ENCODE results near the gene AKR1C4.

The AKR1C4 gene

DNA sequence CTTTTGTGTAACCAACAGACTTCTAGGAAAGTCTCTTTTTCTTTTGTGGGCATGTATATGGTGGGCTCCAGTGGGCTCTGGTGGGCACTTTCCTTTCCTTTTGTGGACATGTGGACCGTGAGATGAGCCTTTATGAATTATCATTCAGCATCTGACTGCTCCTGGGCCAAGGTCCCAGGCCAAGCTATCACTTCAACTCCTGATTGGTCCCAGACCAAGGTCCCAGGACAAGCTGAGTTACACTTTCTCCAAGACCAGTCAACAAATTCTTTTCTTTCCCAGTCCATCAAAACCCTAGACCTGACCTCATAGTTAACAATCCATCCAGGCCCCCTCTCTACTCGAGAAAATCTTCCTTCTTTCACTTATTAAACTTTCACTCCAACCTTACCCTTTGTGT is 12.7 kb upstream of the AKR1C4 start:
- Histone ChIP-seq H3K4me2 (ENCODE audit: insufficient read depth, low read length) (no peak overlapping the region), H3K4me1 (ENCODE audit: insufficient read depth, low read length) (no peaks in the 10 kb centered on the region), H3K27me3 (ENCODE audit: insufficient read depth, low read length, poor library complexity) (no peaks in the 10 kb centered on the region), H3K79me2 (ENCODE audit: insufficient read depth, low read length) (no peaks in the 10 kb centered on the region), H4K20me1 (ENCODE audit: insufficient read depth, low read length) (no peaks in the 10 kb centered on the region), H3K9ac (ENCODE audit: low read depth, low read length) (no peak overlapping the region), H3K9me3 (ENCODE audit: insufficient read depth, low read length, severe bottlenecking) (peaks cover 7% of the 10 kb centered on the region), H3K27ac (ENCODE audit: low read length) (no peak overlapping the region), H2AFZ (ENCODE audit: low read depth, low read length) (no peak overlapping the region), H3K4me3 (ENCODE audit: low read depth in 1 of 2, low read length in 2 of 2) (no peak overlapping the region), H3K36me3 (ENCODE audit: insufficient read depth, low read length) (no peaks in the 10 kb centered on the region)
- no peak for TF ChIP-seq EZH2 (IDR thresholded peaks at IDR 0.05; ENCODE audit: borderline replicate concordance, low read depth, low read length, severe bottlenecking)
- TF ChIP-seq, protein P1, sequence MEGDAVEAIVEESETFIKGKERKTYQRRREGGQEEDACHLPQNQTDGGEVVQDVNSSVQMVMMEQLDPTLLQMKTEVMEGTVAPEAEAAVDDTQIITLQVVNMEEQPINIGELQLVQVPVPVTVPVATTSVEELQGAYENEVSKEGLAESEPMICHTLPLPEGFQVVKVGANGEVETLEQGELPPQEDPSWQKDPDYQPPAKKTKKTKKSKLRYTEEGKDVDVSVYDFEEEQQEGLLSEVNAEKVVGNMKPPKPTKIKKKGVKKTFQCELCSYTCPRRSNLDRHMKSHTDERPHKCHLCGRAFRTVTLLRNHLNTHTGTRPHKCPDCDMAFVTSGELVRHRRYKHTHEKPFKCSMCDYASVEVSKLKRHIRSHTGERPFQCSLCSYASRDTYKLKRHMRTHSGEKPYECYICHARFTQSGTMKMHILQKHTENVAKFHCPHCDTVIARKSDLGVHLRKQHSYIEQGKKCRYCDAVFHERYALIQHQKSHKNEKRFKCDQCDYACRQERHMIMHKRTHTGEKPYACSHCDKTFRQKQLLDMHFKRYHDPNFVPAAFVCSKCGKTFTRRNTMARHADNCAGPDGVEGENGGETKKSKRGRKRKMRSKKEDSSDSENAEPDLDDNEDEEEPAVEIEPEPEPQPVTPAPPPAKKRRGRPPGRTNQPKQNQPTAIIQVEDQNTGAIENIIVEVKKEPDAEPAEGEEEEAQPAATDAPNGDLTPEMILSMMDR (IDR thresholded peaks at IDR 0.05; ENCODE audit: borderline replicate concordance, extremely low read depth, low read length, poor library complexity, severe bottlenecking), result no peak
- DNase-seq (no peak), ATAC-seq (ENCODE audit: insufficient read depth, low read depth) (no peak)

GRCh38 chr10:5184987-5185775 is 11.5 kb upstream of the AKR1C4 start, which contains the start of gene AKR1C8:
Gene AKR1C8, minus strand, starts transcription at chr10:5185150. Its CDS starts 46 bp downstream, at chr10:5185104.
- H2AFZ ChIP-seq (ENCODE audit: low read depth, low read length), result no peak within 1 kb of the TSS
- no peak for DNase-seq

DNA sequence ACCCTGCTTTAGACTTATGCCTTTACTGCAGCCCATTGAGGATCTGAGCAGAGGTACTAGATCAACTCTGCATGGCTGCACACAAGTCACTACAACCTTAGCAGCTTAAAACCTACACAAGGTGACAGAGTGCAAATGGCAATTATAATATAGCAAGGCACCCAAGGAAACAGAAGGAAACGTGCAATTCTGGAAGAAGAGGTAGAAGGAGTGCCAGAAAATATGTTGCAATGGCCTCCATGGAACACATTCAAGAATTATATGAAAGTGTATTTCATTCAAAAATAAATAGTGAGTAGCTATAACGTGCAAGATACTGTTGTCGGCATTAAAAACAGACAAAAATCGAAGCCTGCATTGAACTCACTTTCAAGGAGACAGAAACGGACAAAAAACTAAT is 8.8 kb upstream of the AKR1C4 start:
- H3K4me1 ChIP-seq (ENCODE audit: insufficient read depth, low read length), result no peaks in the 10 kb centered on the region
- no peaks in the 10 kb centered on the region for H3K9me3 ChIP-seq (ENCODE audit: insufficient read depth, low read length, severe bottlenecking)
- H3K36me3 ChIP-seq (ENCODE audit: insufficient read depth, low read length), result no peaks in the 10 kb centered on the region
- TF ChIP-seq EZH2 (IDR thresholded peaks at IDR 0.05; ENCODE audit: borderline replicate concordance, low read depth, low read length, severe bottlenecking), result no peak
- TF ChIP-seq, protein P1 (IDR thresholded peaks at IDR 0.05; ENCODE audit: borderline replicate concordance, extremely low read depth, low read length, poor library complexity, severe bottlenecking), result no peak
- H4K20me1 ChIP-seq (ENCODE audit: insufficient read depth, low read length), result no peaks in the 10 kb centered on the region
- no peak overlapping the region for H2AFZ ChIP-seq (ENCODE audit: low read depth, low read length)
- H3K79me2 ChIP-seq (ENCODE audit: insufficient read depth, low read length), result no peaks in the 10 kb centered on the region
- no peak overlapping the region for H3K4me2 ChIP-seq (ENCODE audit: insufficient read depth, low read length)
- ATAC-seq (ENCODE audit: insufficient read depth, low read depth), result no peak
- H3K27ac ChIP-seq (ENCODE audit: low read length), result no peak overlapping the region
- DNase-seq, result no peak
- no peak overlapping the region for H3K4me3 ChIP-seq (ENCODE audit: low read depth in 1 of 2, low read length in 2 of 2)
- no peaks in the 10 kb centered on the region for H3K27me3 ChIP-seq (ENCODE audit: insufficient read depth, low read length, poor library complexity)
- H3K9ac ChIP-seq (ENCODE audit: low read depth, low read length), result no peak overlapping the region

More at GRCh38 chr10:5184987-5185775, 11.5 kb upstream of the AKR1C4 start, which contains the start of gene AKR1C8:
- H3K9me3 ChIP-seq (ENCODE audit: insufficient read depth, low read length, severe bottlenecking), result peaks cover 7% of the 10 kb centered on the region
- ATAC-seq (ENCODE audit: insufficient read depth, low read depth), result no peak
- H3K4me2 ChIP-seq (ENCODE audit: insufficient read depth, low read length), result no peak within 1 kb of the TSS
- H3K27ac ChIP-seq (ENCODE audit: low read length), result no peak within 1 kb of the TSS
- H3K4me3 ChIP-seq (ENCODE audit: low read depth in 1 of 2, low read length in 2 of 2), result no peak within 1 kb of the TSS
- no peaks in the 10 kb centered on the region for H3K4me1 ChIP-seq (ENCODE audit: insufficient read depth, low read length)
- no peaks in the 10 kb centered on the region for H3K27me3 ChIP-seq (ENCODE audit: insufficient read depth, low read length, poor library complexity)
- TF ChIP-seq, protein P1 (IDR thresholded peaks at IDR 0.05; ENCODE audit: borderline replicate concordance, extremely low read depth, low read length, poor library complexity, severe bottlenecking), result no peak
- TF ChIP-seq EZH2 (IDR thresholded peaks at IDR 0.05; ENCODE audit: borderline replicate concordance, low read depth, low read length, severe bottlenecking), result no peak
- H3K36me3 ChIP-seq (ENCODE audit: insufficient read depth, low read length), result no peaks in the 10 kb centered on the region
- H4K20me1 ChIP-seq (ENCODE audit: insufficient read depth, low read length), result no peaks in the 10 kb centered on the region
- H3K79me2 ChIP-seq (ENCODE audit: insufficient read depth, low read length), result no peaks in the 10 kb centered on the region
- H3K9ac ChIP-seq (ENCODE audit: low read depth, low read length), result no peak within 1 kb of the TSS
